CD4-positive, alpha-beta T cell treated with Interleukin-17A for 1 hour (primary cell): ENCODE results near the gene PPAT.
"Not testable (repeated sequence)": the region's sequence is repeated elsewhere in the genome, so short reads cannot be mapped to it uniquely, and the experiment has no call there.

ENCODE experiments used
- DNase-seq: peaks from one replicate; pipeline ENCODE4 v3.0.0-alpha.2; 2020

The PPAT gene

DNA sequence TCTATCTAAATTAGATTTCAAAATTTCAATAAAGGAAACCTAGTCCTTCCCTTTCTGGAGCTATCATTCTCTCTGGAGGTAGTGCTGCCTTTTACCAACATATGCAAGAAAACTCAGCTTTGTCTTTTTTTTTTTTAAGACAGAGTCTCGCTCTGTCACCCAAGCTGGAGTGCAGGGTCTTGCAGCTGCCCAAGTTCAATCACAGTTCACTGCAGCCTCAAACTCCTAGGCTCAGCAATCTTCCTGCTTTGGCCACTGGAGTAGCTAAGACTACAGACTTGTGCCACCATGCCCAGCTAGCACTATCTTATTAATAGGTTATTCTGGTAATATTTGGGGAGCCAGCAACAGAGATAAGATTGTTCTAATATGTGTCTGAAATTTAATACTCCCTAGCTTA is 60.5 kb downstream of the PPAT start:
- no peak for DNase-seq

DNA sequence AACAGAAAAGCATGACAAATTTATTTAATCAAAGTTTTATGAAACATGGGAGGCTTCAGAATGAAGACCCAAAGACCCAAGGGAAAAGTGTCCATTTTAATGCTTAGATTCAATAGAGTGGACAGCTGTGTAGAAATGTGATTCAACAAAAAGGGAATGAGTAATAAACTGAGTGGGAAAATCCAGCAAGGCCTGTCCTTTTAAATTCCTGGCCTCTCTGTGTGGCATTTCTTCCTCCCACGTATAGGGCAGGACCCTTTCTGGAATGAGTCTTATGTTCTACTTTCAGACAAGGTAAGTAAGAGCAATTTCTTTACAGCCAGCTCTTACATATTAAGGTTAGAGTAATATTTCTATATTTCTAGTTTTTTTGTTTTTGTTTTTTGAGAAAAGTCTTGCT is 62.6 kb downstream of the PPAT start:
- no peak for DNase-seq

DNA sequence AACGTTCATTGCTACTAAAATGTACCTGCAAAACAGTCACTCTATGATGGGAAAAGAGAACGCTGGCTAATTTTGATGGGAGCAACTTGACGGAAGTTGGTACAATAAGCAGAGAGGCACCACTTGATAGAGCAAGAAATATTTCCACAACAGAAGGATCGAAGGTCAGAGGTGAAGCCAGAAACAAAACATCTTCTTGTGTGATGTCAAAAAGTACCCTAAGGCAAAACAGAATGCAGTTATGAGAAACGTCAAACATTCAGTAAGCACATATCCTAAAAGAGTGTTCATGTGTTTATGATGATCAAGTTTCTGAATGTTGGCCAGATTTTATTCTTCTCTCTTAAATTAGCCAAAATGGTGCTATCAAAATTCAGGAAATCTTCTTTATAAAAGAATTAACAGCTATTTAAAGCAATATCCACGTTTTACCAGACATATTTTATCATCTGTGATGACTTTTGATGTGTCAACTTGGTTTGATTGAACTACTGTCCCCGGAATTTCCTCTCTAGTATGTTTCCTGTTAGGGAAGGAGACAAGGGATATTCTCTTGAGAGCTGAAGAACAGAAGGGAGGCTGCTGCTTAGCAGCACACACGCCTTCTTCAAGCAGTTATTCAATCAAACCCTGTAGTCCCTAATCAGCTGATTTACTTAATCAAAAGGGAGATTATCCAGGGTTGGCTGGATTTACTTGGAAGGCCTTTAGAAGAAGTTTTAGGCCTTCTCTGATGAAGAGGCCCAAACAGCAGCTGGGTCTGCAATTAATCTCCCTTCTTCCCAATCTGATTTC is 63.8 kb downstream of the PPAT start:
- no peak for DNase-seq

DNA sequence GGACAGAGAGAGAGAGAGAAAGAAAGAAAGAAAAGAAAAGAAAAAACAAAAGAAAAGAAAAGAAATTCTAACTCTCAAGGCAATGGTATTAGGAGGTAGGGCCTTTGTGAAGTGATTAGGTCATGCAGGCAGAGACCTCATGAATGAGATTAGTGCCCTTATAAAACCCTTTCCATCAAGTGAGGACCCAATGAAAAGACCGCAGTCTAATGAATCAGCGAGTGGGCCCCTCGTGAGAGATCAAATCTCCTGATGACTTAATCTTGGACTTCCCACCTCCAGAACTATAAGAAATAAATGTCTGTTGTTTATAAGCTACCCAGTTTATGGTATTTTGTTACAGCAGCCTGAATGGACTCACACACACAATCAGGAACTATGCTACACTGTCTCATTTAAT is 65.0 kb downstream of the PPAT start:
- no peak for DNase-seq

DNA sequence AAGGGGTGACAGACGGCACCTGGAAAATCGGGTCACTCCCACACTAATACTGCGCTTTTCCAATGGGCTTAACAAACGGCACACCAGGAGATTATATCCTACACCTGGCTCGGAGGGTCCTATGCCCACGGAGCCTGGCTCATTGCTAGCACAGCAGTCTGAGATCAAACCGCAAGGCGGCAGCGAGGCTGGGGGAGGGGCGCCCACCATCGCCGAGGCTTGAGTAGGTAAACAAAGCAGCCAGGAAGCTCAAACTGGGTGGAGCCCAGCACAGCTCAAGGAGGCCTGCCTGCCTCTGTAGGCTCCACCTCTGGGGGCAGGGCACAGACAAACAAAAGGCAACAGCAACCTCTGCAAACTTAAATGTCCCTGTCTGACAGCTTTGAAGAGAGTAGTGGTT is 72.4 kb downstream of the PPAT start:
- DNase-seq: not testable (repeated sequence)

DNA sequence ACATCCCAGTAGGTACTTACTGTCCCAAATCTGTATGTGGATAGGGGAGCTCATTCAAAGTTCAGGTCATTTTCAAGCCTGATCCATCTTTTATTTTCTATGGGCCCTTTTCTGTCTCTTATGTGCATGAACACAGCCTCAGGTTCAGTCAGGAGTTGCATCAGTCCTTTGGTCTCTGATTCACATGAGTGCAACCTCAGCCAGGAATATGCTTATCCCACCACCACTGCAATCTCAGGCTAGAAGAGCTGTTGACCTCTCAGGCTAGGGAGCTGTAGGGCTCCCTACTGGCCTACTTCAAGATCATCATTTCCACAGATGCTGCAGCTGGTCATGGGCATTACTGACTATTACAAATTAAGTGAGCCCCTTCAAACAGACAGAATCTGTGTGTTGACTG is 75.3 kb downstream of the PPAT start:
- DNase-seq: no peak

DNA sequence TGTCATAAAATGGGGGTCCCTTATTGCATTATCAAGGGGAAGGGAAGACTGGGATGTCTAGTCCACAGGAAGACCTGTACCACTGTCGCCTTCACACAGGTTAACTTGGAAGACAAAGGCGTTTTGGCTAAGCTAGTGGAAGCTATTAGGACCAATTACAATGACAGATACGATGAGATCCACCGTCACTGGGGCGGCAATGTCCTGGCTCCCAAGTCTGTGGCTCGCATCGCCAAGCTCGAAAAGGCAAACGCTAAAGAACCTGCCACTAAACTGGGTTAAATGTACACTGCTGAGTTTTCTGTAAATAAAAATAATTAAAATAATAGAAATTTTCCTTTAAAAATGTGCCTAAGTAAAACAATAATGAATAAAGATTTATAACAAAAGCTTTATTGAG is 78.8 kb downstream of the PPAT start:
- no peak for DNase-seq

DNA sequence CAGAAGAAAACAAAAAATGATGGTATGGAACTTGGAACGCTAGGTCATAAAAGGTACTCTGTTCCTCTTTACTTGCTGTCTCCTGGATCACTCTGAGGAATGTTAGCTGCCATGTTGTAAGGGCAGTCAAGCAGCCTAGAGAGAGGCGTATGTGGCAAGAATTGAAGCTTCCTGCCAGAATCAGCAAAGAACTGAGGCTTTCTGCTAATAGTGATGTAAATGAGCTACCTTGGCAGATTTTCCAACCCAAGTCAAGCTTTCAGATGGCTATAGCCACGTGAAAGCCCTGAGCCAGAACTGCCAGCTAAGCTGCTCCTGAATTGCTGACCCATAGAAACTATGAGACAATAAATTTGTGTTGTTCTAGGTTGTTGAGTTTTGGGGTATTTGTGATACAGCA is 86.8 kb downstream of the PPAT start:
- DNase-seq: no peak

DNA sequence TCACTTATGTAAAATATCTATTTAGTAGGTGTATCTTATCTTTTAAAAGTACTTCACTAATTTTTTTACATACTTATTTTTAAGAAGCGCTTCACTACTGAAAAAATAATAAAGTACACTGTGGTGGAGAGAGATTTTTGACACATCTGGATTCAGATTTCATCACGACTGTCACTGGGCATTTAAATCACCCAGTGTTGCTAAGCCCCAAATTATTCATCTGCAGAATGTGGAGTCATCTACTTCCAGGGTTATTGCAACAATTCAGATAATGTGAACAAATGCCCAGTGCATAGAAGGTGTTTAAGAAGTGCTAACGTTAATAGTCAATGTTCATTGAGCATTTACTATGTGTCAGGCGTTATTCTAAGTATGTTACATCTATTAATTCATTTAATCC is 90.0 kb downstream of the PPAT start:
- DNase-seq: no peak
